IPS-20b (cell line): ENCODE data around the gene ESPL1.
"Not testable (repeated sequence)": the region's sequence is repeated elsewhere in the genome, so short reads cannot be mapped to it uniquely, and the experiment has no call there.

Experiments used
- H3K27ac ChIP-seq: one replicate; pipeline ENCODE4 v1.5.1; 2013; ENCODE audit warnings: low read length
- H3K27me3 ChIP-seq: 2 replicates; pipeline ENCODE4 v1.6.1; 2013; ENCODE audit warnings: mild to moderate bottlenecking, low read length, inconsistent platforms; ENCODE audit not compliant: insufficient read depth
- H3K36me3 ChIP-seq: 2 replicates; pipeline ENCODE4 v1.6.1; 2013; ENCODE audit warnings: low read depth, mild to moderate bottlenecking, inconsistent platforms, low read length, moderate library complexity; ENCODE audit not compliant: insufficient read depth
- H3K4me1 ChIP-seq: 2 replicates; pipeline ENCODE4 v1.6.1; 2013; ENCODE audit warnings: mild to moderate bottlenecking, control low read depth, inconsistent platforms, low read length, moderate library complexity; ENCODE audit not compliant: insufficient read depth
- H3K4me3 ChIP-seq: 2 replicates; pipeline ENCODE4 v1.5.1; 2013; ENCODE audit warnings: mild to moderate bottlenecking, low read length, inconsistent platforms
- H3K9ac ChIP-seq: 2 replicates; pipeline ENCODE4 v1.6.1; 2013; ENCODE audit warnings: low read depth, mild to moderate bottlenecking, inconsistent platforms, low read length, moderate library complexity
- H3K9me3 ChIP-seq: 2 replicates; pipeline ENCODE4 v1.6.1; 2013; ENCODE audit warnings: mild to moderate bottlenecking, low read depth, low read length, inconsistent platforms; ENCODE audit not compliant: insufficient read depth

Gene ESPL1

GRCh38 chr12:53295070-53295890, 27.2 kb downstream of the ESPL1 start, which contains the start of gene PFDN5:
TSS of gene PFDN5 (plus strand) at chr12:53295542. CDS start at chr12:53295568, 26 bp downstream.
- peak within 1 kb of the TSS; percentile 89 for H3K9ac ChIP-seq
- H3K27me3 ChIP-seq = no peaks in the 10 kb centered on the region
- H3K9me3 ChIP-seq = no peaks in the 10 kb centered on the region
- H3K4me1 ChIP-seq = no peaks in the 10 kb centered on the region; the same call in 1 of the 2 replicates
- peaks cover 62% of the 10 kb centered on the region for H3K36me3 ChIP-seq
- peak within 1 kb of the TSS; percentile 20 for H3K27ac ChIP-seq
- H3K4me3 ChIP-seq = peak within 1 kb of the TSS; percentile 93

DNA sequence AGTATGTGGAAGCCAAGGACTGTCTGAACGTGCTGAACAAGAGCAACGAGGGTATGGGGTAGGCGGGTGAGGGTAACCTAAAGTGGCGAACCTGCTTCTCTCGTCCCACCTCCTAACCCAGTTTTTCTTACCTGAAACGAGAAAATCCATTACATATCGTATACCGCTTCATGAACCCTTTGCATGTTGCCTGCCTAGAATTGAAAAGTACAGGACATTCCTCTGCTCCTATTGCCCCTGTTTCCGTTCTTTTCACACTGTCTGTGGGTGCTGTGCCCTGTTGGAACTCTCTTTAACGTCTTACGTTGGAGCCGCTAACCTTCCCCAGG, 27.8 kb downstream of the ESPL1 start:
- Histone ChIP-seq H3K4me3 (peak overlapping the region; percentile 93), H3K27ac (peak overlapping the region; percentile 20), H3K4me1 (no peaks in the 10 kb centered on the region; the same call in 1 of the 2 replicates), H3K9ac (peak overlapping the region; percentile 89), H3K9me3 (no peaks in the 10 kb centered on the region), H3K36me3 (peaks cover 56% of the 10 kb centered on the region), H3K27me3 (no peaks in the 10 kb centered on the region)

DNA sequence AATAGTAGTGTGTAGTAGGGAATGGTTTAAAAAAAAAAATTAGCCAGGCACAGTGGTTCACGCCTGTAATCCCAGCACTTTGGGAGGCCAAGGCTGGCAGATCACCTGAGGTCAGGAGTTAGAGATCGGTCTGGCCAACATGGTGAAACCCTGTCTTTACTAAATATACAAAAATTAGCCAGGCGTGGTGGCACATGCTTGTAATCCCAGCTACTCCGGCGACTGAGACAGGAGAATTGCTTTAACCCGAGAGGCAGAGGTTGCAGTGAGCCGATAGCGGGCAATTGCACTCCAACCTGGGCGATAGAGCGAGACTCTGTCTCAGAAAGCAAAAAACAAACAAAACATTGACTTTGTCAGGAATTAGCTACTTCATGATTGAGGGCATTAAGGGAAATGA, 29.0 kb downstream of the ESPL1 start:
- H3K4me3 ChIP-seq, H3K9ac ChIP-seq, H3K9me3 ChIP-seq, H3K27me3 ChIP-seq, H3K4me1 ChIP-seq, H3K27ac ChIP-seq: not testable (repeated sequence)
- H3K36me3 ChIP-seq = peaks cover 56% of the 10 kb centered on the region

DNA sequence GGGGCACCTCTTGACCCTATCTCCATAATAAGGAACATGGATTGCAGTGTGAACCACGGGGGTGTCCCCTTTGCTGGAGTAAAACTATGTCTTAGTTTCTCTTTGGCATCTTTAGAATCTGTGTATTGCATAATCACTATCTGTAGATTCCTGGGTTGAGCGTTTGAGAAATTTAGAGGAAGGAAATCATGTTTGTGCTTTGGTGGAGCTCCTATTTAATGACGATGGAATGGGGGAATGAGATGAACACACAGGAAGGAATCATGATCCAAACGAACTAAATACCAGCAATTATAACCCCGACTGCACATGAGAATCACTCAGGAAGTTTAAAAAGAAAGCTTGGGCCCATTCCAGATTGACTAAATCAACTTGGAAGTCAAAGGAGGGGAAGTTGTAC, 30.1 kb downstream of the ESPL1 start:
- Histone ChIP-seq H3K27ac (no peak overlapping the region), H3K9me3 (no peaks in the 10 kb centered on the region), H3K36me3 (peaks cover 56% of the 10 kb centered on the region), H3K4me1 (no peaks in the 10 kb centered on the region; the same call in 1 of the 2 replicates), H3K4me3 (no peak overlapping the region), H3K27me3 (no peaks in the 10 kb centered on the region), H3K9ac (no peak overlapping the region)

- Histone ChIP-seq H3K9ac (peak overlapping the region; percentile 95; the same call in 1 of the 2 replicates), H3K9me3 (no peaks in the 10 kb centered on the region), H3K27ac (no peak overlapping the region), H3K4me1 (no peaks in the 10 kb centered on the region; the same call in 1 of the 2 replicates), H3K36me3 (peaks cover 55% of the 10 kb centered on the region), H3K27me3 (no peaks in the 10 kb centered on the region), H3K4me3 (peak overlapping the region; percentile 95; the same call in 1 of the 2 replicates)
Observed at GRCh38 chr12:53299101-53299453, 31.0 kb downstream of the ESPL1 start.

GRCh38 chr12:53299454-53300180, 31.5 kb downstream of the ESPL1 start, which contains the start of gene MYG1:
TSS of gene MYG1 (plus strand) at chr12:53299695. CDS start at chr12:53299738, 43 bp downstream.
- Histone ChIP-seq H3K4me3 (peak within 1 kb of the TSS; percentile 95), H3K27ac (no peak within 1 kb of the TSS), H3K4me1 (no peaks in the 10 kb centered on the region; the same call in 1 of the 2 replicates), H3K36me3 (peaks cover 51% of the 10 kb centered on the region), H3K9me3 (no peaks in the 10 kb centered on the region), H3K27me3 (no peaks in the 10 kb centered on the region), H3K9ac (peak within 1 kb of the TSS; percentile 95)

GRCh38 chr12:53300187-53300586, 32.1 kb downstream of the ESPL1 start:
- no peaks in the 10 kb centered on the region for H3K9me3 ChIP-seq
- H3K9ac ChIP-seq = peak overlapping the region; percentile 95
- H3K4me1 ChIP-seq = no peaks in the 10 kb centered on the region
- H3K4me3 ChIP-seq = peak overlapping the region; percentile 95
- H3K27me3 ChIP-seq = no peaks in the 10 kb centered on the region
- H3K27ac ChIP-seq = no peak overlapping the region
- peaks cover 54% of the 10 kb centered on the region for H3K36me3 ChIP-seq

DNA sequence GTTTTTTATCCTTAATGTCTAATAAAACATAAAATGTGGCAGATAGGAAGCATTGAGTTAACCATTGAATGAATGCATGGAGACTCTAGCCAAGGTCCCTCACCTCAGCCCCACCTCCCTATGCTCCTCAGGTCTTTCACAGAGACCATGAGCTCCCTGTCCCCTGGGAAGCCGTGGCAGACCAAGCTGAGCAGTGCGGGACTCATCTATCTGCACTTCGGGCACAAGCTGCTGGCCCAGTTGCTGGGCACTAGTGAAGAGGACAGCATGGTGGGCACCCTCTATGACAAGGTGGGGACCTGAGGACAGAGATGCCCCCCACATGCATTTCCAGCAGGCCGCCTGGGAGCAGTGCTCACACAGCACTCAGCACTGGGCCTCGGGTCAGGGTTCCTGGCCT, 34.8 kb downstream of the ESPL1 start:
- no peak overlapping the region for H3K9ac ChIP-seq
- H3K4me1 ChIP-seq = no peaks in the 10 kb centered on the region
- no peaks in the 10 kb centered on the region for H3K9me3 ChIP-seq
- H3K27me3 ChIP-seq = no peaks in the 10 kb centered on the region
- H3K27ac ChIP-seq = no peak overlapping the region
- peaks cover 68% of the 10 kb centered on the region for H3K36me3 ChIP-seq
- no peak overlapping the region for H3K4me3 ChIP-seq

- Histone ChIP-seq H3K27me3 (no peaks in the 10 kb centered on the region), H3K9ac (no peak overlapping the region), H3K36me3 (peaks cover 75% of the 10 kb centered on the region), H3K4me3 (no peak overlapping the region), H3K4me1 (no peaks in the 10 kb centered on the region), H3K9me3 (no peaks in the 10 kb centered on the region), H3K27ac (no peak overlapping the region)
Observed at GRCh38 chr12:53306826-53307225, 38.7 kb downstream of the ESPL1 start.

- Histone ChIP-seq H3K27ac (no peak overlapping the region), H3K4me3 (no peak overlapping the region), H3K4me1 (no peaks in the 10 kb centered on the region), H3K36me3 (peaks cover 60% of the 10 kb centered on the region), H3K9ac (no peak overlapping the region), H3K9me3 (no peaks in the 10 kb centered on the region), H3K27me3 (no peaks in the 10 kb centered on the region)
Observed at GRCh38 chr12:53308276-53308675, 40.2 kb downstream of the ESPL1 start.

- H3K4me1 ChIP-seq = no peaks in the 10 kb centered on the region
- H3K9me3 ChIP-seq = no peaks in the 10 kb centered on the region
- H3K36me3 ChIP-seq = peaks cover 53% of the 10 kb centered on the region
- H3K27me3 ChIP-seq = no peaks in the 10 kb centered on the region
- H3K9ac ChIP-seq = no peak overlapping the region
- H3K27ac ChIP-seq = no peak overlapping the region
- no peak overlapping the region for H3K4me3 ChIP-seq
Observed at GRCh38 chr12:53313996-53314395, 45.9 kb downstream of the ESPL1 start.
